SW 1271 (cell line): ENCODE results near the gene RABGAP1.
"Not testable (repeated sequence)": the region's sequence is repeated elsewhere in the genome, so short reads cannot be mapped to it uniquely, and the experiment has no call there.

ENCODE experiments used
- DNase-seq, 2 experiments: peaks; one replicate each; lab custom pipeline; 2025; lab: John Stamatoyannopoulos, UW

The RABGAP1 gene

DNA sequence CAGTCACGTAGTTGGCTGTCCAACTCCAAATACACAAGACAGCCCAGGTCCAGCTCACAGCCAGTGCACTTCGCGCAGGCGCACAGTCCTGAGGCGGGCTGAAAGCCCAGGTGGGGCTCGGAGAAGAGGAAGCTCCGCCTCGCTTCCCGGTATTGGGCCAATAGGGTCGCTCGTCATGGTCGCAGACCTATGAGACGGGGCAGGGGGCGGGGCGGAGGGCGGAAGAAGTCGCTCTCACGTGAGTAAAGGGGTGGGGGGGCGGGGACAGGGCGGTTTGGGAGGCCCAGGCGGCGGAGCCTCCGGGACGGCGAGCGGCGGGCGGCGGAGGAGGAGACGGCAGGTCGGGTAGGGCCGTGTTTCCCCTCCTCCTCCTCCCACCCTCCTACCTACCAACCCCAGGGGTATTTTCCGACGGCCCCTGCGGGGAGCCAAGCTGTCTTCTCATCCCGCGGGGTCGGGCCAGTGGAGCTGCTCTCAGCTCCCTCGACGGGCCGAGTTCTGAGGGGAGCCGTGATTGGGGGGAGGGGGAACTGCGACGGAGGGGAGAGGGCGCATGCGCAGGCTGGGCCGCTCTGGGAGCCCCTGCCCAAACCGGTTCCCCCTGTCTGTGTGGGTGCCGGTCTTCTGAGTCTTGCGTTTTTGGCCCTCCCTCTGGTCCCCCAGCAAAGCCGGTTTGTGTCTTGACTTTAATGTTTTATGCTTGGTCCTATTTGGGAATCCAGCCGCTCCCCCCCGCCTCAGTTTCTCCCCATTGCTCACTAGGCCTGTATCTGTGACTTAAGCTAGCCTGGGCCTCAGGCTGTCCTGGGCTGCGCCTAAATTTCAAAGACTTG lies at the start of gene RABGAP1:
Gene RABGAP1, plus strand, starts transcription at position 272 of the 833 bp plus-strand sequence. CDS start 16,040 bp downstream, outside the sequence.
- peak; percentile 95 to 97 for DNase-seq

DNA sequence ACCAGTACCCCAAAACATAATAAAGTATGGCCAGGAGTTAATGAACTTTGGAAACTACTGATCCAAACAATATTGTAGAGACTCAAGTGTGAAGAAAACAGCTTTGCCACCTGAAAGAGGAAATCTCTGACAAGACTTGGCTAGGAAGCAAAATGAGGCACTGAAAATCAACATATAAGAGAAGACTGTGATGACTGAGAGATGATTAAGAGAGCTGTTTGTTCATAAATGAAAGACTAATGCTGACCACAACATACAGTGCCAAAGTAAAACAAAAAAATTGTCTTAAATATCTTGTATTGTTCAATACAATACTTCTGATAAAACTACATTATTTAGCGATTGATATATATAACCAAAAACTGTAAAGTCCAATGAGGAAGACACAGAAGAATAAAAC lies 42.9 kb upstream of the RABGAP1 start:
- no peak for DNase-seq

- DNase-seq, result no peak
Measured at GRCh38 chr9:122900791-122901190, 40.0 kb upstream of the RABGAP1 start.

DNA sequence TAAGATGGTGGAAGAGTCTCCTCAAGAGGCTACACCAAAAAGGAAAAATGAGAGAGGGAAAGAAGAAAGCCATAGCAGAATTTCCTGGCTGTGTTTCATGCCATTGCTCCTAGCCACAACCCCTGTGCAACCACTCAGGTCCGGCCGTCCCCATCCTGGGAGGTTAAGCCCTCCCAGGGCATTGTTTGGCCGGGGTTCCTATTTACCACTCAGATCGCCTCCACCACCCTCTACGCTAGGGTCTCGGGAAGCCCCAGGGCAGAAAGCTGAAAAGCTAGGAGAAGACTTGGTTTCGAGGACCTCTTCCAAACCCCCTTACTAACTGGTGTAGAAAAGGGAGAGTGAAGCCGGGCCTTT lies 36.4 kb upstream of the RABGAP1 start:
- peak; percentile 32 to 68 for DNase-seq

DNA sequence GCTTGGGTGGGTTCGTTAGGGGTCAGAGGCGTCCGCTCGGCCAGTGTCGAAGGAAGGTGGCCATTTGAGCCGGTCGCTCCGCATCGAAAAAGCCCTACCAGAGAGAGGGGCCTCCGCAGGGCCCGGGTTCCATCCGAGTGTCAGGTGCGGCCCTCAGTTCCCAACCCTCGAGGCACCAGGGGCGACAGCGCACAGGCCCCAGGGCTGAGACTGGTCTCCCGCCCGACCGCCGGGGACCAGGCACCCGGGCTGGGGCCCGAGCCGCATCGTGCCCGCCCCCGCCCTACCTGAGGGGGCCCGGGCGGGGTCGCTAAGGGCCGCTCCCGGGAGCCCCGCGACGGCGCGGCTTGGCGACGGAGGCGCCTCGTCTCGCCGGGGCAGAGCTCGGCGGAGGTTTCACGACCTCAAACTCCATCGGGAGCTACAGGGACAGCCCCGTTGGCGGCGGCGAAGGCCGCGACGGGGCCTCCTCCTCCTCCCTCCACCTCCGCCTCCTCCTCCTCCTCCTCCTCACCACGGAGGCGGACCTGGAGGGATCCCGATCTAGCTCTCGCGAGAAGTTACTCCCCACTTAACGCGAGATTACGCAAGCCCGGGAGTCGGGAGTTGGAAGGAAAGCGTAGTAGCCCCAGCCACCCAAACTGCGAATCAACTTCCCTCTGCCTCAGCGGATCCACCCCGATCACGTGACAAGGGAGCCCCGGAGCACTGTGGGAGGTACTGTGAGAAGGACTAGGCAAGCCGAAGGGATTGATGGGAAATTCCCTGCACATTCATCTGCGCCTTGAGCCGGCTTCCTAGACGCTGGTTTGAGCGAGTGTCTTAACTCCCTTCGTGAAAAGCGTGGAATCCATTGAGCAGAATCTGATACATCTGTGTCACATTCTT lies 35.8 kb upstream of the RABGAP1 start, which contains the start of gene RC3H2:
Gene RC3H2, minus strand, starts transcription at position 537 of the 888 bp plus-strand sequence. CDS start 7,850 bp downstream, outside the sequence.
- peak; percentile 100 for DNase-seq

DNA sequence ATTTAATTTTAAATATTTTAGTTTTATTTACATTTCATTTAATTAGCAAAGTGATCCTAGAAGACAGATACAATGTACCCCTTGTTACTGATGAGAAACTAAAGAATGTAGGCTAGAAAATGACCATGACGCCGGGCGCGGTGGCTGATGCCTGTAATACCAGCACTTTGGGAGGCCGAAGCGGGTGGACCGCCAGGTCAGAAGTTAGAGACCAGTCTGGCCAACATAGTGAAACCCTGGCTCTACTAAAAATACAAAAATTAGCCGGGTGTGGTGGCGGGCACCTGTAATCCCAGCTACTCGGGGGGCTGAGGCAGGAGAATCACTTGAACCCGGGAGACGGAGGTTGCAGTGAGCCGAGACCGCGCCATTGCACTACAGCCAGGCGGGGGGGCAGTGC lies 34.7 kb upstream of the RABGAP1 start:
- DNase-seq, result not testable (repeated sequence)

GRCh38 chr9:122912671-122912963 lies 28.2 kb upstream of the RABGAP1 start:
- DNase-seq, result no peak

- DNase-seq, result peak; percentile 63 to 94
Measured at GRCh38 chr9:122912964-122913673, 27.7 kb upstream of the RABGAP1 start, which contains the start of gene ZBTB6. Gene ZBTB6 (minus strand): TSS chr9:122913323. CDS start chr9:122912072, 1,251 bp downstream.

- no peak for DNase-seq
Measured at GRCh38 chr9:122918310-122918709, 22.5 kb upstream of the RABGAP1 start.

GRCh38 chr9:122922713-122923112 lies 18.1 kb upstream of the RABGAP1 start:
- no peak for DNase-seq

- DNase-seq, result no peak
Measured at GRCh38 chr9:122923947-122924346, 16.9 kb upstream of the RABGAP1 start.

DNA sequence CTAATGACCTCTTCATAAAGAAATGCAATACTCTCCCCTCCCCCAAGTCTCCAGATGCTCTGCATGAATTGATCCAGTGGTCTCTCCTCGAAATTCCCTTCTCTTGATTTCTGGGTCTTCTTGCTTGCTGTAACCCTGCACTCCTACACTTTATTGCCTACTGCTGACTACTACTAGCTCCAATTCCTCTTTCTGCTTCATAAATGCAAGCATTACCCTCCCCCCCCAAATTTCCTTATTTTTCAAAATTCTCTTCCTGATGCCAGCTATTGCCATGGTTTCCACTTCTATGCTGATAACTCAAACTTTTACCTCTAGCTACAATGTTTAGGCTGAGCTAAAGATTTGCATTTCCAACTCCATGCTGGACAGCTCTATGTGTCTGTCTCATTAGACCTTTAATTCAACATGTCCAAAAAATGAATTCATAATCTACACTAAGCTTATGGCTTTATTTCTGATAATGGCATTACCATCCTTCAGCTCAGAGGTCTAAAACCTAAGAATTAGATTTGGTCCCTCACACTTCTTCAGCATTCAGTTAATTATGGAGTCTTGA lies 10.9 kb upstream of the RABGAP1 start:
- no peak for DNase-seq

DNA sequence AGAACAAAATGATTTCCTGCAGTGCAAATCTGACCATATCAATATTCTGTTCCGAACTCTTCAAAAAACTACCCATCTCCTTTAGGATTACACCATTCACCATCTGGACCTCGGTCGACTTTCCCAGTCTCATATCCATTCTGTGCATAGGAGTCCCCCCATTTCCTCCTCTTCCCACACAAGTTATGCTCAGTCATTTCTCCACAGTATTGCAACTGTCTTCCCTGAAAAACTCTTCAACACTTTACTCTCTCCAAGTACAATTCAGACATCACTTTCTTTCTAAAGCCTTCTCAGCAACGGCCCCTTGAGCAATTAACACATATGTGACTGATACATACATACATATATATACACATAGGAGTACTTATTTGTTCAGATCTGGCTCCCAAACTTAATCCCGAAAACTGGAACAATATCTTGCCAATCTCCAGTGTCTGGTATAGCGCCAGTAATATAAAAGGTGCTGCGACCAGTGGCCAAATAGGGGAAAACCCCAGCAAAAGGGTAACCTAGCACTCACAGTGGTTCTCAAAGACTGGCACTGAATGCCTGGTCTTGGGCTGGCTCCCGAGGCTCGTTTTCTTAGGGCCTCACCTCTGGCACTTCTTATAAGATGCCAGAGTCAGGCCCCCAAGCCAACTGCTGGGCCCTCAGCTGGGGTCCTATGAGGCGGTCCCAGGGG lies 10.1 kb upstream of the RABGAP1 start:
- peak in 1 of 2 experiments; percentile 71 for DNase-seq

- DNase-seq, result peak; percentile 96 to 97
Measured at GRCh38 chr9:122931226-122932121, 9.3 kb upstream of the RABGAP1 start, which contains the start of gene ZBTB26. Gene ZBTB26 (minus strand): TSS chr9:122931512. CDS start chr9:122919934, 11,578 bp downstream.

GRCh38 chr9:122936464-122936863 lies 4.4 kb upstream of the RABGAP1 start:
- no peak for DNase-seq

DNA sequence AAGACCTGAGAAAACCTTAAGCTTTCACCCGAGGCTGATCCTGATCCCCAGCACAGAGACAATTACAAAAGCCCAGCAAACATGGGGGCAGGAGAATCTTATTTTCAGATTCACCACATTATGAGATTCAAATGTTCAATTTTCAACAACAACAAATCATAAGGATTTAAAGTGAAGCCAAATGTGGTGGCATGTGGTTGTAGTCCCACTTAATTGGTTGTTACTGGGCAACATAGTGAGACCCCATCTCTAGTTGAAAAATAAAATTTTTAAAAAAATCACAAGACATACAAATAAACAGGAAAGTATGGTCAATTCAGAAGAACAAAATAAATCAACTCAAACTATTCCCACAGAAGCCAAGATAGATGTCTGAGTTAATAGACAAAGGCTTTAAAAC lies 3.9 kb upstream of the RABGAP1 start:
- no peak for DNase-seq

- no peak for DNase-seq
Measured at GRCh38 chr9:122939601-122940000, 1.2 kb upstream of the RABGAP1 start.

DNA sequence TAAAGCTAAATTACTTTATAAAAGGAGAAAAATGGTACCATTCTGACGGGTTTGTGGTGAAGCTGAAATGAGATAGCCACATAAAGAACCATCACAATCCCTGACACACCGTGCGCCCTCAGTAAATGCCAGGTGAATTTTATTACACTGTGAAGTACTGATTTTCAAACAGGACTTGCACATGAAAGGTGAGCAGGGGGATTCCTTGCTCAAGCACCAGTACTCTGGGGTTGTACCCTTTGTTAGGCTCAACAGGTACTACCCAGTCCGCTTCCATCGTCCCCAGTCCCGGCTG lies 419 bp upstream of the RABGAP1 start:
- no peak for DNase-seq

DNA sequence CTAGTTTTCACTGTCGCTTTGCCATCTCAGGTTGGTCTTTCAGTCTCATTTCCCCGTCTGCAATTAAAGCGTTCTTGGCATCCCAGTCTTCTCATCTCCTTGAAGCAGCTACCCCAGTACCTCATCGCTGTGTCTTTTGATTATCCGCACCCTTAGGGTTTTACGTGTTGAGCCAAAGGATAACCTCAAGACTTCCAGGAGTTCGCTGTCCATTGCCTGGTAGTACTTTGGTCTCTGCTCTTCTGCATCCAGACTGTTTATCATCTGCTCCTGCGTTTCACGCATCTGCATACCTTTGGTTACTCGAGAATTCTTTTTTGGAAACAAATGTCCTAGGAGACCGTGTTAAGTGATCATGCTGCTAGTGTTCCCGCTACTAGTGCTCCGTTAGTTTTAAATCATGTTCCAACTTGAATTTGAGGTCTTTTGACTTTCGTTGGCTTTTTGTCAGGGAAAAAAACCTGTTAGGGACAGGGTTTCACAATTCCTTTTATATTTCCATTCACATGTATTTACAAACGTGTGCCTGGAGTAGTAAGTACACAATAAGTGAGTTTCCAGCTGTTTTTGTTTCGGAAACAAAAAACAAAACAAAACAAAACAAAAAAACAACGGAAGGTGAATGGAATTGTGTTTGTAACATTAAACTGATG lies 888 bp downstream of the RABGAP1 start:
- peak in 1 of 2 experiments; percentile 54 for DNase-seq
